Measurements from ENCODE around the gene PTPRN2.

PTPRN2 gene

GRCh38 chr7:157827863-157828160 is 759.8 kb downstream of the PTPRN2 start:
- DNase-seq = no peak

GRCh38 chr7:157827045-157827862 is 760.4 kb downstream of the PTPRN2 start:
- no peak for DNase-seq

- no peak for DNase-seq
Observed at GRCh38 chr7:157826566-157826965, 761.1 kb downstream of the PTPRN2 start.

- DNase-seq = no peak
Observed at GRCh38 chr7:157825325-157825724, 762.3 kb downstream of the PTPRN2 start.

- no peak for DNase-seq
Observed at GRCh38 chr7:157824819-157825121, 762.9 kb downstream of the PTPRN2 start.

GRCh38 chr7:157824011-157824818 is 763.4 kb downstream of the PTPRN2 start:
- no peak for DNase-seq

GRCh38 chr7:157822688-157823031 is 765.0 kb downstream of the PTPRN2 start:
- no peak for DNase-seq

GRCh38 chr7:157821959-157822687 is 765.5 kb downstream of the PTPRN2 start:
- no peak for DNase-seq

- no peak for DNase-seq
Observed at GRCh38 chr7:157820796-157821195, 766.8 kb downstream of the PTPRN2 start.

- no peak for DNase-seq
Observed at GRCh38 chr7:157819455-157819807, 768.2 kb downstream of the PTPRN2 start.

GRCh38 chr7:157818701-157819454 is 768.7 kb downstream of the PTPRN2 start:
- DNase-seq = no peak

GRCh38 chr7:157817944-157818700 is 769.5 kb downstream of the PTPRN2 start:
- no peak for DNase-seq

GRCh38 chr7:157817433-157817832 is 770.2 kb downstream of the PTPRN2 start:
- no peak for DNase-seq

- no peak for DNase-seq
Observed at GRCh38 chr7:157816526-157817250, 770.9 kb downstream of the PTPRN2 start.

- no peak for DNase-seq
Observed at GRCh38 chr7:157816086-157816485, 771.5 kb downstream of the PTPRN2 start.

GRCh38 chr7:157815706-157816022 is 772.0 kb downstream of the PTPRN2 start:
- no peak for DNase-seq

GRCh38 chr7:157814931-157815705 is 772.5 kb downstream of the PTPRN2 start:
- no peak for DNase-seq

- no peak for DNase-seq
Observed at GRCh38 chr7:157813741-157814661, 773.6 kb downstream of the PTPRN2 start.

GRCh38 chr7:157813053-157813452 is 774.6 kb downstream of the PTPRN2 start:
- no peak for DNase-seq

GRCh38 chr7:157811946-157812345 is 775.7 kb downstream of the PTPRN2 start:
- no peak for DNase-seq

Measured in activated CD4-positive, CD25-positive, alpha-beta regulatory T cell (primary cell).